Activated T-helper 1 cell treated with Interleukin-2 at 50 U/mL for 16 hours (primary cell): ENCODE results near the gene KCNE1.

Experiments
- DNase-seq: peaks from one replicate; pipeline ENCODE4 v3.0.0-alpha.2; 2020; ENCODE audit warnings: low read depth

Gene KCNE1

GRCh38 chr21:34535886-34536285 is 23.9 kb upstream of the KCNE1 start:
- DNase-seq: no peak

- no peak for DNase-seq
These were observed 22.5 kb upstream of the KCNE1 start for GRCh38 chr21:34534522-34534921.

GRCh38 chr21:34533938-34534337 is 21.9 kb upstream of the KCNE1 start:
- no peak for DNase-seq

GRCh38 chr21:34531399-34531798 is 19.4 kb upstream of the KCNE1 start:
- DNase-seq: no peak

- DNase-seq: no peak
These were observed 18.3 kb upstream of the KCNE1 start for GRCh38 chr21:34530261-34530660.

GRCh38 chr21:34528131-34528561 is 16.1 kb upstream of the KCNE1 start:
- no peak for DNase-seq

GRCh38 chr21:34526618-34527290 is 14.7 kb upstream of the KCNE1 start:
- DNase-seq: no peak

- no peak for DNase-seq
These were observed 14.2 kb upstream of the KCNE1 start for GRCh38 chr21:34526241-34526617.

GRCh38 chr21:34524646-34525601 is 12.9 kb upstream of the KCNE1 start:
- DNase-seq: no peak

- no peak for DNase-seq
These were observed 11.1 kb upstream of the KCNE1 start for GRCh38 chr21:34523019-34523555.

- DNase-seq: no peak
These were observed 10.3 kb upstream of the KCNE1 start for GRCh38 chr21:34522284-34522683.

- DNase-seq: no peak
These were observed 9.6 kb upstream of the KCNE1 start for GRCh38 chr21:34521561-34521960.

GRCh38 chr21:34520764-34521508 is 8.9 kb upstream of the KCNE1 start:
- no peak for DNase-seq

- DNase-seq: no peak
These were observed 8.3 kb upstream of the KCNE1 start for GRCh38 chr21:34520281-34520680.

GRCh38 chr21:34519694-34520093 is 7.7 kb upstream of the KCNE1 start:
- DNase-seq: no peak

GRCh38 chr21:34519016-34519415 is 7.0 kb upstream of the KCNE1 start:
- DNase-seq: no peak

- no peak for DNase-seq
These were observed 6.3 kb upstream of the KCNE1 start for GRCh38 chr21:34518301-34518700.

- DNase-seq: no peak
These were observed 5.7 kb upstream of the KCNE1 start for GRCh38 chr21:34517491-34518245.

GRCh38 chr21:34517039-34517438 is 5.0 kb upstream of the KCNE1 start:
- DNase-seq: no peak

GRCh38 chr21:34514576-34515115 is 2.6 kb upstream of the KCNE1 start:
- DNase-seq: no peak

- no peak for DNase-seq
These were observed 1.2 kb upstream of the KCNE1 start for GRCh38 chr21:34513129-34513675.
